Muscle layer of colon (tissue), 2 donors: ENCODE data around the gene MAGI1.

Source experiments
- H3K27ac ChIP-seq: one replicate; pipeline ENCODE4 v1.7.0; 2013; ENCODE audit warnings: low read depth, mild to moderate bottlenecking, low read length, moderate library complexity
- H3K27me3 ChIP-seq, 2 donors: one replicate each; pipeline ENCODE4 v1.7.0; 2013; ENCODE audit warnings: low read length in 2 of 2, mild to moderate bottlenecking in 2 of 2; ENCODE audit not compliant: insufficient read depth in 2 of 2, control insufficient read depth in 1 of 2
- H3K36me3 ChIP-seq: one replicate; pipeline ENCODE4 v1.7.0; 2013; ENCODE audit warnings: mild to moderate bottlenecking, low read length; ENCODE audit not compliant: insufficient read depth
- H3K4me1 ChIP-seq: one replicate; pipeline ENCODE4 v1.7.0; 2013; ENCODE audit warnings: mild to moderate bottlenecking, low read length; ENCODE audit not compliant: insufficient read depth
- H3K4me3 ChIP-seq, 2 donors: one replicate each; pipeline ENCODE4 v1.7.0; 2013; ENCODE audit warnings: low read length in 2 of 2, low read depth in 1 of 2, mild to moderate bottlenecking in 1 of 2, moderate library complexity in 1 of 2
- H3K9ac ChIP-seq: one replicate; pipeline ENCODE4 v1.7.0; 2013; ENCODE audit warnings: low read length
- H3K9me3 ChIP-seq: one replicate; pipeline ENCODE4 v1.7.0; 2013; ENCODE audit warnings: mild to moderate bottlenecking, low read length
- donor health status: abdominal sarcoma.
- donor health status: Adenocarcinoma of cecum.

Gene MAGI1

GRCh38 chr3:65478551-65479500 lies 559.9 kb downstream of the MAGI1 start:
- Histone ChIP-seq H3K4me3 (no peak overlapping the region), H3K9me3 (no peaks in the 10 kb centered on the region), H3K36me3 (no peaks in the 10 kb centered on the region), H3K9ac (no peak overlapping the region), H3K27ac (no peak overlapping the region), H3K4me1 (peaks cover 16% of the 10 kb centered on the region), H3K27me3 (no peaks in the 10 kb centered on the region)

GRCh38 chr3:65473736-65474135 lies 565.0 kb downstream of the MAGI1 start:
- no peak overlapping the region for H3K9ac ChIP-seq

GRCh38 chr3:65472501-65472900 lies 566.2 kb downstream of the MAGI1 start:
- Histone ChIP-seq H3K4me1 (no peaks in the 10 kb centered on the region), H3K27ac (no peak overlapping the region), H3K36me3 (no peaks in the 10 kb centered on the region), H3K9me3 (no peaks in the 10 kb centered on the region), H3K4me3 (no peak overlapping the region), H3K27me3 (no peaks in the 10 kb centered on the region), H3K9ac (no peak overlapping the region)

More at GRCh38 chr3:65473736-65474135, 565.0 kb downstream of the MAGI1 start:
- Histone ChIP-seq H3K27me3 (no peaks in the 10 kb centered on the region), H3K4me3 (no peak overlapping the region), H3K4me1 (no peaks in the 10 kb centered on the region), H3K9me3 (no peaks in the 10 kb centered on the region), H3K27ac (no peak overlapping the region), H3K36me3 (no peaks in the 10 kb centered on the region)

GRCh38 chr3:65466300-65466988 lies 572.3 kb downstream of the MAGI1 start:
- H3K4me3 ChIP-seq: no peak overlapping the region
- H3K27me3 ChIP-seq: no peaks in the 10 kb centered on the region
- H3K9ac ChIP-seq: no peak overlapping the region
- H3K27ac ChIP-seq: no peak overlapping the region
- H3K36me3 ChIP-seq: no peaks in the 10 kb centered on the region
- no peaks in the 10 kb centered on the region for H3K9me3 ChIP-seq
- H3K4me1 ChIP-seq: no peaks in the 10 kb centered on the region

GRCh38 chr3:65449841-65450428 lies 588.8 kb downstream of the MAGI1 start:
- H3K4me3 ChIP-seq: no peak overlapping the region
- no peak overlapping the region for H3K9ac ChIP-seq
- no peaks in the 10 kb centered on the region for H3K4me1 ChIP-seq
- no peak overlapping the region for H3K27ac ChIP-seq
- H3K27me3 ChIP-seq: no peaks in the 10 kb centered on the region
- no peaks in the 10 kb centered on the region for H3K9me3 ChIP-seq
- no peaks in the 10 kb centered on the region for H3K36me3 ChIP-seq

GRCh38 chr3:65448120-65448519 lies 590.6 kb downstream of the MAGI1 start:
- Histone ChIP-seq H3K9ac (no peak overlapping the region), H3K4me3 (no peak overlapping the region), H3K27ac (no peak overlapping the region), H3K27me3 (no peaks in the 10 kb centered on the region), H3K4me1 (no peaks in the 10 kb centered on the region), H3K9me3 (no peaks in the 10 kb centered on the region), H3K36me3 (no peaks in the 10 kb centered on the region)

- no peaks in the 10 kb centered on the region for H3K4me1 ChIP-seq
- no peaks in the 10 kb centered on the region for H3K36me3 ChIP-seq
- no peaks in the 10 kb centered on the region for H3K27me3 ChIP-seq
- no peak overlapping the region for H3K27ac ChIP-seq
- H3K9me3 ChIP-seq: no peaks in the 10 kb centered on the region
- no peak overlapping the region for H3K9ac ChIP-seq
- H3K4me3 ChIP-seq: no peak overlapping the region
These were observed 593.0 kb downstream of the MAGI1 start for GRCh38 chr3:65445573-65446169.

- Histone ChIP-seq H3K9me3 (no peaks in the 10 kb centered on the region), H3K27ac (no peak overlapping the region), H3K36me3 (no peaks in the 10 kb centered on the region), H3K4me3 (no peak overlapping the region), H3K4me1 (no peaks in the 10 kb centered on the region), H3K27me3 (no peaks in the 10 kb centered on the region), H3K9ac (no peak overlapping the region)
These were observed 594.3 kb downstream of the MAGI1 start for GRCh38 chr3:65444447-65444815.

GRCh38 chr3:65443739-65444446 lies 594.8 kb downstream of the MAGI1 start:
- Histone ChIP-seq H3K9me3 (no peaks in the 10 kb centered on the region), H3K27ac (no peak overlapping the region), H3K9ac (no peak overlapping the region), H3K4me1 (no peaks in the 10 kb centered on the region), H3K36me3 (no peaks in the 10 kb centered on the region), H3K27me3 (no peaks in the 10 kb centered on the region), H3K4me3 (no peak overlapping the region)

GRCh38 chr3:65439641-65440284 lies 599.0 kb downstream of the MAGI1 start:
- Histone ChIP-seq H3K27me3 (no peaks in the 10 kb centered on the region), H3K4me3 (no peak overlapping the region), H3K36me3 (peaks cover 22% of the 10 kb centered on the region), H3K4me1 (no peaks in the 10 kb centered on the region), H3K9ac (no peak overlapping the region), H3K27ac (no peak overlapping the region), H3K9me3 (no peaks in the 10 kb centered on the region)
